Neural crest cell (in vitro differentiated cells): ENCODE data around the gene STK24. TPM values are rescaled to one million over a fixed set of nuclear protein-coding genes. Genes with fewer than 3 reads are reported as not detected.

Experiments
- DNase-seq: peaks from one replicate; pipeline ENCODE4 v3.0.0; 2021; ENCODE audit warnings: low read depth, mixed read lengths, low spot score
- H3K27ac Mint-ChIP-seq: one replicate; pipeline ENCODE4 v1.8.0; 2021; ENCODE audit warnings: mild to moderate bottlenecking, mixed read lengths; ENCODE audit not compliant: unreplicated experiment
- H3K27me3 Mint-ChIP-seq: 2 replicates; pipeline ENCODE4 v1.8.0; 2021; ENCODE audit warnings: low read depth, mild to moderate bottlenecking, mixed read lengths
- H3K36me3 Mint-ChIP-seq: 2 replicates; pipeline ENCODE4 v1.8.0; 2021; ENCODE audit warnings: low read depth, mild to moderate bottlenecking, mixed read lengths
- H3K4me1 Mint-ChIP-seq: 2 replicates; pipeline ENCODE4 v1.8.0; 2021; ENCODE audit warnings: mixed read lengths
- H3K4me3 Mint-ChIP-seq: one replicate; pipeline ENCODE4 v1.8.0; 2021; ENCODE audit warnings: mild to moderate bottlenecking, mixed read lengths
- H3K9me3 Mint-ChIP-seq: 2 replicates; pipeline ENCODE4 v1.8.0; 2021; ENCODE audit warnings: mixed read lengths
- CTCF ChIP-seq: fragments of 200-600 bp; sonication (generic); conservative IDR thresholded peaks from 2 replicates; pipeline ENCODE4 v1.5.0; 2021; ENCODE audit warnings: antibody characterized with exemption, mild to moderate bottlenecking
- total RNA-seq: library from RNA; stranded (reverse); gene quantifications from 2 replicates; pipeline ENCODE4 v1.2.1, GENCODE V29; 2021

The STK24 gene
- total RNA-seq, 1 donor from 2014 or later, result 114 TPM

DNA sequence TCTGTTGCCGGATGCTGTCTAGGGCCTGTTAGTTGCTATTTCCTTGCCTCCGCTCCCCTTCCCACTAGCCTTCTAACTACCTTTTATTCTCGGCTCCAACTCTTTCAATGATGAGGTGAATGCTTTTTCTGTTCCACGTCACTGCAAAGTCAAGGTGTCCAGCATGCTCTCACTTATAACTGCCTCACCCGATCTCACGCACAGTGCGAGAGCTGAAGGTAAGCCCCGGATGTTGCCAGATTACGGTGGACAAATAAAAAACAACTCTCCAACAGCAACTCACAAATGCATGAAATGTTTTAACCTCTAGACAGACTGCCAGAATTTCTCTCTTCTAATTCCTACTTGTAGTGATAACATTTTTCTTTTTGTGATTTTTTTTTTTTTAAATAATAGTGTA is 169.9 kb downstream of the STK24 start:
- Mint-ChIP-seq H3K4me3 (no peak overlapping the region), H3K36me3 (peaks cover 8% of the 10 kb centered on the region), H3K27me3 (no peaks in the 10 kb centered on the region), H3K27ac (peak overlapping the region; percentile 9), H3K9me3 (no peaks in the 10 kb centered on the region), H3K4me1 (peaks cover 32% of the 10 kb centered on the region)
- TF ChIP-seq CTCF, result no peak
- no peak for DNase-seq

- no peaks in the 10 kb centered on the region for H3K27me3 Mint-ChIP-seq
- H3K4me3 Mint-ChIP-seq, result no peak overlapping the region
- no peak overlapping the region for H3K27ac Mint-ChIP-seq
- TF ChIP-seq CTCF, result no peak
- peaks cover 31% of the 10 kb centered on the region for H3K4me1 Mint-ChIP-seq
- no peaks in the 10 kb centered on the region for H3K9me3 Mint-ChIP-seq
- DNase-seq, result no peak
- H3K36me3 Mint-ChIP-seq, result peaks cover 9% of the 10 kb centered on the region
Observed at GRCh38 chr13:98406427-98406826, 170.5 kb downstream of the STK24 start.

GRCh38 chr13:98405690-98406344 is 171.1 kb downstream of the STK24 start:
- H3K27ac Mint-ChIP-seq, result no peak overlapping the region
- peaks cover 9% of the 10 kb centered on the region for H3K36me3 Mint-ChIP-seq
- peaks cover 26% of the 10 kb centered on the region for H3K4me1 Mint-ChIP-seq
- no peaks in the 10 kb centered on the region for H3K9me3 Mint-ChIP-seq
- H3K27me3 Mint-ChIP-seq, result no peaks in the 10 kb centered on the region
- no peak for DNase-seq
- no peak for TF ChIP-seq CTCF
- no peak overlapping the region for H3K4me3 Mint-ChIP-seq

GRCh38 chr13:98405107-98405571 is 171.8 kb downstream of the STK24 start:
- Mint-ChIP-seq H3K27ac (no peak overlapping the region), H3K4me1 (peaks cover 24% of the 10 kb centered on the region)
- DNase-seq, result peak; percentile 19

GRCh38 chr13:98403076-98403475 is 173.8 kb downstream of the STK24 start:
- DNase-seq, result no peak
- peaks cover 16% of the 10 kb centered on the region for H3K4me1 Mint-ChIP-seq
- TF ChIP-seq CTCF, result no peak
- no peak overlapping the region for H3K4me3 Mint-ChIP-seq
- no peaks in the 10 kb centered on the region for H3K27me3 Mint-ChIP-seq
- no peaks in the 10 kb centered on the region for H3K9me3 Mint-ChIP-seq
- H3K36me3 Mint-ChIP-seq, result peaks cover 3% of the 10 kb centered on the region
- H3K27ac Mint-ChIP-seq, result no peak overlapping the region

More at GRCh38 chr13:98405107-98405571, 171.8 kb downstream of the STK24 start:
- Mint-ChIP-seq H3K36me3 (peaks cover 9% of the 10 kb centered on the region), H3K4me3 (no peak overlapping the region), H3K27me3 (no peaks in the 10 kb centered on the region), H3K9me3 (no peaks in the 10 kb centered on the region)
- TF ChIP-seq CTCF, result no peak
